Epidermal melanocyte (primary cell): ENCODE data around the gene OBSCN.

Experiments
- DNase-seq: peaks from one replicate; pipeline ENCODE4 v3.0.0; 2011; ENCODE audit warnings: low spot score; ENCODE audit not compliant: insufficient read length

The OBSCN gene

DNA sequence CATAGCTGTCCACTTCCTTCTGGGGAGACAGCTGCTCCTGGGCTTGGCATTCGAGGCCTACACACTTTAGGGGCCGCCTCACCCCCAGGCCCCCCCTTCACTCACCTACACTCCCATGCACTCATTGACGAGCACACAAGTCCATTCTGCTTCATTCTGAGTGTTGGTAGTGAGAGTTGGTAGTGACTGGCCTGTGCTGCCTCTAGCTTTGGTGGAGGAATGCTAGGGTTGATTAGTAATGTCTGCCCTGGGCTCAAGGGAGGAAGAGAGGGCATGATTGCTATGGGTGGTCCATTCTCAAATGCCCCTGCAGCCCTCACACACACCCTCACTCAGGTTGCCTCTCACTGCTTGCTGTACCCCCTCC, 168.4 kb downstream of the OBSCN start:
- no peak for DNase-seq

DNA sequence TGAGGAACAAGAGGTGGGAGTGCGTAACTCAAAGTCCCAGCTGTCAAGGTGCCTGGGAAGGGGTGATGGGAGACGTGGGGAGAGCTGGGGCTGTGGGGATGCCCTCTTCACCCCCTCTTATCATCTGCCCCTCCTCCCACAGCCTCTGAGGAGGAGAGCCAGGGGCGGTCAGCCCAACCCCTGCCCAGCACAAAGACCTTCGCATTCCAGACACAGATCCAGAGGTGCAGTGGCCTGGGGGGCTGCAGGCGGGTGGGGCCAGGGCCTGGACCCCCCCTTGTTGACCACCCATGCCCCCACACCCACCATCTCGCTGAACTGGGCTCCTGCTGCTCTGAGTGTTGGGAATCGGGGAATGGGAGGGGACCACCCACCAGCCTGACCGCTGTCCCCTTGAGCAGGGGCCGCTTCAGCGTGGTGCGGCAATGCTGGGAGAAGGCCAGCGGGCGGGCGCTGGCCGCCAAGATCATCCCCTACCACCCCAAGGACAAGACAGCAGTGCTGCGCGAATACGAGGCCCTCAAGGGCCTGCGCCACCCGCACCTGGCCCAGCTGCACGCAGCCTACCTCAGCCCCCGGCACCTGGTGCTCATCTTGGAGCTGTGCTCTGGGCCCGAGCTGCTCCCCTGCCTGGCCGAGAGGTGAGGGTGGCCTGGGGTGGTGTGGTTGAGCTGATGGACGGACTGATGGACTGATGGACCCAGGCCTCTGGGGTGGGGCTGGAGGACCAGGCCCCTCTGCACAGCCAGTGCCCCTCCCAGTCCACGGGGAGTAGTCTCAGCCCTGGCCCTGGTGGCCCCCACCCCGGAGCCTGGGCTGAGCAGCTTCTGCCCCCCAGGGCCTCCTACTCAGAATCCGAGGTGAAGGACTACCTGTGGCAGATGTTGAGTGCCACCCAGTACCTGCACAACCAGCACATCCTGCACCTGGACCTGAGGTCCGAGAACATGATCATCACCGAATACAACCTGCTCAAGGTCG, 169.1 kb downstream of the OBSCN start:
- DNase-seq = no peak

DNA sequence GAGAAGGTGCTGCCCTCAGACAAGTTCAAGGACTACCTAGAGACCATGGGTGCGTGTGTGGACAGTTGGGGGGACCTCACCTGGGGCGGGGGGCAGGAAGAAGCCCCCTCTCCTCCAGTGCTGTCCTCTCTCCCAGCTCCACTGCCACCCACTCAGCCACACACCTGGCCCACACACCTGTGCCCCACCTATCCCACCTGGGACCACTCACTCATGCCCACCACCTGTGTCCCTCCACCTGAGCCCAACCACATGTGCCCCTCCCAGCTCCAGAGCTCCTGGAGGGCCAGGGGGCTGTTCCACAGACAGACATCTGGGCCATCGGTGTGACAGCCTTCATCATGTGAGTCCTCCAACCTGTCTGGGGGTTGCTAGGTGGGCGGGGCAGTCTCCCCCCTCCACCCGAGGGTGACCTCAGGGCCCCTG, 169.8 kb downstream of the OBSCN start:
- no peak for DNase-seq

DNA sequence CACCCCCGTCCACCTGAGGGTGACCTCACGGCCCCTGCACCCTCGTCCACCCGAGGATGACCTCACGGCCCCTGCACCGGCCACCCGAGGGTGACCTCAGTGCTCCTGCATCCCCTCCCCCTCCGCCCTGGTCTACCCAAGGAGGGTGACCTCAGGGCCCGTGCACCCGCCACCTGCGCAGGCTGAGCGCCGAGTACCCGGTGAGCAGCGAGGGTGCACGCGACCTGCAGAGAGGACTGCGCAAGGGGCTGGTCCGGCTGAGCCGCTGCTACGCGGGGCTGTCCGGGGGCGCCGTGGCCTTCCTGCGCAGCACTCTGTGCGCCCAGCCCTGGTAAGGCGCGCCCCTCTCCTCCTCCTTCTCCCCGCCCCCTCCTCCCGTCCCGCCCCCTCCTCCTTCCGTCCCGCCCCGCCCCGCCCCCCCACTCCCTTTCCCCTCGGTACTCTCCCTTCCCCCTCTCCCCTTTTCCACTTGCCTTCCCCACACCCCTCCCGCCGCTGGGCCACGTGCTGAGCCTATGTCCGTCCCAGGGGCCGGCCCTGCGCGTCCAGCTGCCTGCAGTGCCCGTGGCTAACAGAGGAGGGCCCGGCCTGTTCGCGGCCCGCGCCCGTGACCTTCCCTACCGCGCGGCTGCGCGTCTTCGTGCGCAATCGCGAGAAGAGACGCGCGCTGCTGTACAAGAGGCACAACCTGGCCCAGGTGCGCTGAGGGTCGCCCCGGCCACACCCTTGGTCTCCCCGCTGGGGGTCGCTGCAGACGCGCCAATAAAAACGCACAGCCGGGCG, 170.4 kb downstream of the OBSCN start:
- peak; percentile 86 for DNase-seq

DNA sequence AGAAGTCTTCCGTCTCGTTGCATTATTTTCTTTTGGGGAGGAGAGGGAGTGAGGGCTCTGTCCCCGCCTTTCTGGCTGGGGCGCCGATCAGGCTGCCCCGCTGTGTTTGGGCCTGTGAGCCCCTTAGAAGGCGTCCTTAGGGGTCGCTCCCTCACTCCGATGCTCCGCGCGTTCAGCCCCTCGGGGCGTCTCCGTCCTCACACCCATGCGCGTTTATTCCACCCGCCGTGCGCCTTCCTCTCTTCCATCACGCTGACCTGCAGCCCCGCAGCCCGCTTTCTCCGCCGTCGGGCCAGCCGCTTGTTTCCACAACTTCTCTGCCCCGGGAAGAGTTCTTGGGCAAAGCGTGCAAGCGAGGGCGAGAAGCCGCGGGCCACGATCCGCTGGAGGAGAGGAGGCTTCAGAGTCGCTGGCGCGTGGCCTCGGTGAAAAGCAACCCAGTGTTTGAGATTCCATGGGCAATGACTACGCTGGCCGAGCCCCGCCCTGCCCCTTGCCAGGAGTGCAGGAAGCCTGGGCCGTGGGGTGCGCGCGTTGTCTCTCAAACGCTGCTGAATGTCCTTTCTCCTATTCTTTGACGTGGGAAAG, 171.1 kb downstream of the OBSCN start:
- DNase-seq = no peak

DNA sequence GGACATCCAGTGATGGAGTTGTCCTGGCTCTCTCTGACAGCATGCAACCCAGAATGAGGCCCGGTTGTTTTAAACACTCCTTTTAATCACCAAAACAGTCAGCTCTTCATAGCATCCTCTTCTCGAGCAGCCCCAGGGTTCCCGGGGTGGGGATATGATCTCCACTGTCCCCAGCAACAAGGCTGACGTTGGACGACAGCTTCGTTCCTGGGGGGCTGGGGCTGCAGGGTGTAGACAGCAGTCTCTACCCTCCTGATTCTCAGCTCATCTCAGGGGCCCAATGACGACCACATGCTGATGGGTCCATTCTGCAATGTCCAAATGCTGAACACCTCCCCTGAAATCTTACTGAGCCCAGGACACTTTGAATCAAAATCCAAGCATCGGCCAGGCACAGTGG, 171.8 kb downstream of the OBSCN start:
- DNase-seq = no peak

DNA sequence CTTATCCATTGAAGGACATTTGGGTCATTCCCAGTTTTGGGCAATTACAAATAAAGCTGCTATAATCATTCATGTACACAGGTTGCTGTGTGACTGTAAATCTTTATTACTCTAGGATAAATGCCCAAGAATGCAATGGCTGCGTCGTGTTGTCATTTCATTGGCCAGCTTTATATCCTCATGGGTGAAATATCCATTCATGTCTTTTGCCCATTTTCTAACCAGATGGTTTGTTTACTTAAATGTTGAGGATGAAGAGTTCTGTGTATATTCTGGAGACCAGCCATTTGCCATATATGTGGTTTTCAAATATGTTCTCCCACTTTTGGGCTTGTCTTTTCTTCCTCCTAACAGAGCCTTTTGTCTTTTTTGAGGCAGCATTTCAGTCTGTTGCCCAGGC, 173.5 kb downstream of the OBSCN start:
- DNase-seq = no peak

DNA sequence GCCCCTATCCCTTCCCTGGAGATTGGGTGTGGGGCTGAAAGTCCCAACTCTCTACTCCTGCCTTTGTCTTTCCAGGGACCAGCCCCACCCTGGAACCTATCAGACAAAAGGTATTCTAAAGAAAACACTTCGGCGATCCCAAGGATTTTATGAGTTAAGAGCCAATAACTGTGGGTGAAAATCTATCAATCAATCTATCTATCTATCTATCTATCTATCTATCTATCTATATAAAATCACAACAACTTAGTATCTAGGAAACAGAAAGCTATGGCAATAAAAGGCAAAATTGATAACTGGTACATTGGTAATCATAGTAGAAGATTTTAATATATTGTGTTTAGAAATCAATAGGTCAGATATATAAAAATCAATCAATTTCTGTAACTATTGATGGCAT, 175.9 kb downstream of the OBSCN start:
- no peak for DNase-seq

DNA sequence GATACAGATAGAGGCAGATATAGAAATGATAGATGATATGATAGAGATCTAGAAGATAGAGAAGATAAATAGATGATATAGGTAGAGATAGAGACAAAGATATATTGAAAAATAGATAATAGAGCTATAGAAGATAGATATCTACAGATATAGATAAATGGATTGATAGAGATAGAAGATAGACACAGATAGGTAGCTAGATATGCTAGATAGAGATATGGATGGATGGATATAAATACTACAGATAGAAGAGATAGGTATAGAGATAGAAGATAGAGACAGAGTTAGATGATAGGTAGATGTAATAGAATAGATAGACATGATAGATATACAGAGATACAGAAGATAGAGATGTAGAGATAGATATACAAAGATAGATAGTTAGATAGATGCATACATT, 177.4 kb downstream of the OBSCN start:
- no peak for DNase-seq

DNA sequence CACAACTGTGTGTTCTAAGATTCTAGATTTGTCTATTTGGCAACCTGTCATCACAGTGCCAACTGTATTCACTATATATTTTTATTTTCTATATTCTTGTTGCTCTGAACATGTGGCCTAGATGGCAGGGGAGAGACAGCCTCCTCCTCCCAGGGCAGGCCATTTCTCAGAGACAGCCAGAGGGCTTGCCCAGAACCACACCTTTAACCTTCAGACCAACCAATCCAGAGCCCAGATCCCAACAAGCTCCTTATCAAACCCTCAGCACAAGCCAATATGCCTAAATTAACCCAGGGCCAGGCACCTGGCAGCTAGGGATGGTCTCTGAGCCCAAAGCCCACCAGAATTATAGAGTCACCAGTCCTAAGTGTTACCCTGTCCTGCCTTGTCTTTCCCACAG, 179.5 kb downstream of the OBSCN start:
- no peak for DNase-seq

DNA sequence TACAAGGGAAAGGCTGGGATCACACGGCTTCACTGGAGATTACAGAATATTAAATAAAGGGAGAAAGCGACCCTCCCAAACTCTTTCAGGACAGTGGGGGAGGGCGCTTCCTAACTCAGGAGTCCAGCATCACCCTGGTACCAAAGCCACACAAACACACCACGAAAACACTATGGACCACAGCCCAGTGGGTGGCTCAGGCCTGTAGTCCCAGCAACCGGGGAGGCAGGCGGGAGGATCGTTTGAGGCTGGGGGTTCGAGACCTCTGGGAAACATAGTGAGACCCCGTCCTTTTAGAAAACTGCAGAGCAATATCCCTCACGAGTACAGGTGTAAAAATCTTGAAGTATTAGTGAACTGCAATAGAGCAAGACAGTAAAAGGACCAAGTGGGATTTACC, 182.8 kb downstream of the OBSCN start:
- no peak for DNase-seq

DNA sequence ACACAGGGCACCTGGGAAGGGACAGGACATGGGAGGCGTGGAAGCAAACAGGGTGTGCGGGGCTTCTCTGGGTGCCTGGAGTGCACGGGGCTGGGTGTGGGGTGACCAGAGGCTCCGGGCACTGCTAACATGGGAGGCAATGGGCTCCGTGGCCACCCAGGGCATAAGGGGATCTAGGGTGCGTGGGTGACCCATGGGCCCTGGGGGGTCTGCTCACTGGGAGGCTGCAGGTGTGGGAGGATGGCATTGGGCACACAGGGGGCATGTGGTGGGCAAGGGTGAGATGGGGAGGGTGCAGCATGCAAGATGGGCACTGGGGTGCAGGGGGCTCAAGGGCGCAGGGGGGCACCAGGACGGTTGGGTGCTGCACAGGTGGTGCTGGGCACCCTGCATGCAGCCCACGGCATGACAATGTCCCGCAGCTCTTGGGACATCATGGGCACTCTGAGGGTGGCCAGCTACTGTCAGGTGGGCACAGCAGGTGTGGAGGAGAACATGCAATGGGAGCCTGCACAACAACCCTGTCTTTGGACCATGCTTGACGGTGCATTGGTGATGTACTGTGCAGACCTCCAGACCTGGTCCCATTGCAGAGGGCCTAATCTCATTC, 183.7 kb downstream of the OBSCN start:
- no peak for DNase-seq

DNA sequence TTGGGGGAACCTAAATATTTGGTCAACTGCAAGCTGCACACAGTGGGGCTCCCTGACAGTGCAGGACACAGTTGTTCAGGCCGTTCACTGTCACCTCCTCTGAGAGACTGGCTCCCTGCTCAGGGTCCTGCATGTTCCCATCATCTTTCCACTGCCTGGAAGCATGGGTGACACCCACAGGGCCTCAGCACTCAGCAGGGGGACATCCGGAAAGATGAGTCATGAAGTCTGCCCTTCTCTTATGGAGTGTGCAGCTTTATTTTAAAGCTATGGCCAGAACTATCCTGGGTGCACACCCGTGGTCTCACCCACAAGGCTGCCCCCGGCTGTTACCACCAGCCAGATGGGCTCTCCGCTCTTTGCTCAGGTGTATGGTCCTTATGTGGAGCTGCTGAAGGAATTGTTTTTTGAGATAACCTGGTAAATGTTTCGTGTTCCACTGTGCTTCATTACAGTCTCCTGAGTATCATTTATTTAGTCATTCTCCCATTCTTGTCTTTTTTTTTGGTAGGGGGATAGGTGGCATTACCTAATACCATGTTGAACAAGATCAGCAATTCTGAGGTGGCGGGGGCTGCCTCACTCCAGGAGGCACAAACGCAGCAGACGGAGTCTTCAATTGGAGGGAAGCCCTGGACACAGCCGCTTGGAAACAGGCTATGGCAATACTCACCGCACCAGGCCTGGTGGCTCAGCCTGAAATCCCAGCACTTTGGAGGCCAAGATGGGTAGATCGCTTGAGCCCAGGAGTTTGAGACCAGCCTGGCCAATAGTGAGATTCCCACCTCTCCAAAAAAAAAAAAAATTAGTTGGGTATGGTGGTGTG, 184.5 kb downstream of the OBSCN start:
- DNase-seq = no peak

DNA sequence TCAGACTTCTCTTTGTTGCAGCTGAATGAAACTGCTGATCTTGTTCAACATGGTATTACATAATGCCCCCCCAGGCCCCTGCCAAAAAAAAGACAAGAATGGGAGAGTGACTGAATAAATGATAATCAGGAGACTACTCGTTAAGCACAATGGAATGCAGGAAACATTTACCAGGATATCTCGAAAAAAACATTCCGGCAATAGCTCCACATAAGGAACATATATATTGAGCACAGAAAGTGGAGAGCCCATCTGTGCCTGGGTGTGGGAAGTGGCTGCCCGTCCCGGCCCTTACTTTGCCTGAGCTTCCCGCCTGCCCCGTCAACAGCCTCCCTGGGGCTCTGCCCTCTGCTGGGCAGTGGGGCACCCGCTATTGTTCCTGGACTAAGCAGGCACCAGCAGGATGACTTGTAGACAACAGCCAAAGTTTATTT, 185.4 kb downstream of the OBSCN start:
- no peak for DNase-seq

DNA sequence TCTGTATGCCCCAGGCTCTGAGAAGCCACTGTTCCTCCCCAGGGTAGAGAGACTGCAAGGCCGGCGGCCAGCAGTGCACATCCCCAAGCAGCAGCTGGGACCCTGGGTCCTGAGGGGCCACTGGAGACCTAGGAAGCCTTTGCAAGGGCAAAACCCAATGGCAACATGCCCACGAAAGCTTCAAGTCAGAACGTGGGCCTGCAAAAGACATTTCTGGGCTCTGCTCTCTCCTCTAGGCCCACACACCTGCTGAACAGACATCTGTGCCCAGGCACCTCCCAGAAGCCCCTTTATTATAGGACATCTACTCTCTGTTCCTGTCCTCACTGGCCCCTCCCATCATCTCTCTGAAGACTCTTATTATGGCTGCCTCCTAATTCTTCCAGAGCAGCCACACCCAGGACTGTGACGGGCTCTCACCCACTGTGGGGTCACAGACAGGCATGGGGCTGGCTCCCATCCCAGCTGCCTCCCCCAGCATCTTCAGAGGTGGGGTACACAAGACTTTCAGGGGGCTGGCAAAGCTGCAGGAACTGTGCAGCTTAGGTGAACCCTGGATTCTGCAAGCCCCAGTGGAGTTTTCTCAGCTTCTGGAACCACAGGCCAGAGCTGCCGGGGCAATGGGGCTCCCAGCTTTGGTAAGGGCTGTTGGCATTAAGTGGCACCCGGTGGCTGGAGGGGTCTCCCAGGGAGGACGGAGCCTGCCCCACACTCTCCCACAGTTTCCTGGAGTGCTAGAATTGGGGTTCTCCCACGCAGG, 186.1 kb downstream of the OBSCN start:
- DNase-seq = no peak

DNA sequence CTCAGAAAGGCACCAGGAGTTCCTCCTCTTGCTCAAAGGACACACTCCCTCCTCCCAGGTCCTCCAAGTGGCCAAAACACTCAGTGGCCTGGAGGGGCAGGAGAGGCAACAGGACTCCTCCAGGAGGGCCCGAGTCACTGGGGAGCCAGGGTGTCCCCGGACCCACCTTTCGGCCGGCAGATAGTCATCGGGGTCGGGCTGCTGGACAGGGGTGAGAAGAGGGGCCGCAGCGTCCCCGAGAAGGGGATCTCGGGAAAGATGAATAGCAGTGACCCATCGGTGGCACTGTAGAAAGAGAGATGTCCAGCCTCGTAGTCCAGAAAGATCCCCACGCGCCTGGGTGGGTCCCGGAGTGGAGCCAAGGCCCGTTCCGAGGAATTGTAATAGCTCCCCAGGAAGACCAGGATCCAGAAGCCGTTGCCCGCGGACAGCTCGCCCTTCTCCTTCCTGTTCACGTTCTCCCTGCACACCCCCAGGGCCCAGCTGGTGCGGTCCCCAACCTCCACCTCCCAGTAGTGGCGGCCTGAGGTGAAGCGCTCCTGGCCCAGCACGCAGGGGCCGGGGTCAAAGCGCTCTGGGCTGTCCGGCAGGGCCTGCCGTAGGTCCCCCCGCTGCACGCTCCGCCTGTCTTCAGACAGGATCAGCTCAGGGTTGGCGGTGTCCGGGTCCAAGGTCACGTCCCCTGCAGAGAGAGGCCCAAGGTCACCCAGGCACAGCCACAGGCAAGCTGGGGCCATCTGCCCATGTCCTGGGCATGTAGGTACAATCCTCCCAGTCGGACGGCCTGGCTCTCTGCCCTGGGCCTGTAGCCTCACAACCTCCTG, 186.9 kb downstream of the OBSCN start:
- no peak for DNase-seq

DNA sequence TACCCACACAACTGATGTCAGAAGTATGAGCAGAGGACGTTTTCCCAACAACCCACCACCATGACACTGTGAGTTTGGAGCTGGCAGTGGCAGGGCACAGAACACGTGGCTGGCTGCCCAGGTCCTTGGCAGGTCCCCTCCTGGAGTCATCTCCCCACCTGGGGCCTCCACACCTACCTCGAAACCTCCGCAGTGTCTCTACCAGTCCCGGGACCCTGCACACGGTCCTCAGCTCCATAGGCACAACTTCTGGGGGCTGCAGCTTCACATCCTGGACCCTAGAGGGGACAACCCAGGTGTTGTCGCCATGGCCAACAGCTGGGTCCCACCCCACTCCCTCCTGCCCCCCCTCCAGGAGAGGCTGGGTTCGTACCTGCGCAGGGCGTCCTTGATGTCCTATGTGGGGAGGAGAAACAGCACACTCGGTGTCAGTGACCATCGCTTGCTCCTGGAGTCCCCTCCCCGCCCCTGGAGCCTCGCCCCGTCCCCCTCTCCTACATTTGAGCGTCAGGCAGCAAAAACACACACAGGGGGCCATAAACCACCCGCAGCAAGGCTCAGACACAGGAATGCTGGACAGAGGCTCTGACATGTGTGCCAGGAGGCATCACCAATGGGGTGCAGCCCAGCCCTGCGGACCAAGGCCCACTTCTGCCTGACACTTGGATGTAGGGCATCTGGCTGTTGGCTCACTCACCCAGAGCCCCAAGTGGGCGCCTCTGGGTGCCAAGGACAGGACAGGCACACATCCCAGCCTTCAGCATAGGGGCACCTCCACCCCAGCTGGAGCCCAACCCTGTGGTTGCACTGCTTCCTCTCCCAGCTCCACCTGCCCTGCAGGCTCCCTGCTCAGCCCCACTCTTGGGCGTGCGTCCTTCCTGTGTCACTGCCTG, 189.2 kb downstream of the OBSCN start:
- DNase-seq = no peak

DNA sequence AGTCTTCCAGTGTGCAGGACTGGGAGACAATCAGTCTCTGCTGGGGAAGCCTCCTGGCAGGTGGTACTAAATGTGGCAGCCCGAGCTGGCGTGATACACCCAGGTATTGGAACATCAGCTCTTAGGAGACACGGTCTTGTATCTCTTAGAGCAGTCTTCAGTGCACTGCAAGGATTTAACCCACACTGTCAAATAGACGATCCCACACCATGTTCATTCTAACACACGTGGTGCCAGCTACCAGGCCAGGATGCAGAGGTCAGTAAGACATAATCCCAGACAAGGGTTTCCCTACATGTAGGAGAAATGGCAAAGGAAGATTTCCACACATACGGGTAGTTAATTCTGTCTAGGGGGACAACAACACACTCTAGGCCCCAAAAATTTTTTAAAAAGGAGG, 190.1 kb downstream of the OBSCN start:
- no peak for DNase-seq
